ENCODE data around the gene PRR14.

GRCh38 chr16:30663038-30663437 is 12.3 kb downstream of the PRR14 start:
- TF ChIP-seq POLR2AphosphoS5 (IDR thresholded peaks at IDR 0.05) (no peak), POLR2A (IDR thresholded peaks at IDR 0.05) (no peak), CTCF (IDR thresholded peaks at IDR 0.05) (no peak), EP300 (IDR thresholded peaks at IDR 0.05; ENCODE audit: low read depth) (no peak)
